KMS-11 (cell line): ENCODE data around the gene DENND4B.

ENCODE experiments used
- H2AFZ ChIP-seq: fragments of 200-600 bp; sonication (generic); 2 replicates; pipeline ENCODE4 v1.6.1; 2016; ENCODE audit warnings: antibody characterized with exemption, mixed run types, low read depth
- H3K27ac ChIP-seq: fragments of 200-600 bp; sonication (generic); 2 replicates; pipeline ENCODE4 v1.6.1; 2016; ENCODE audit warnings: mild to moderate bottlenecking, mixed run types
- H3K27me3 ChIP-seq: fragments of 200-600 bp; sonication (generic); 2 replicates; pipeline ENCODE4 v1.6.1; 2017; ENCODE audit warnings: mild to moderate bottlenecking, low read depth, mixed run types, moderate library complexity; ENCODE audit not compliant: insufficient read depth
- H3K36me3 ChIP-seq: fragments of 200-600 bp; sonication (generic); 2 replicates; pipeline ENCODE4 v1.6.1; 2017; ENCODE audit warnings: mild to moderate bottlenecking, mixed run types; ENCODE audit not compliant: insufficient read depth
- H3K4me1 ChIP-seq: fragments of 200-600 bp; sonication (generic); 2 replicates; pipeline ENCODE4 v1.6.1; 2016; ENCODE audit warnings: mild to moderate bottlenecking, low read depth, mixed run types; ENCODE audit not compliant: poor library complexity, severe bottlenecking
- H3K4me2 ChIP-seq: fragments of 200-600 bp; sonication (generic); 2 replicates; pipeline ENCODE4 v1.7.0; 2016; ENCODE audit warnings: mild to moderate bottlenecking, mixed run types
- H3K4me3 ChIP-seq: fragments of 200-600 bp; sonication (generic); IDR thresholded peaks from 2 replicates; pipeline ENCODE4 v1.6.1; 2017; ENCODE audit warnings: low read depth, low read length, mixed read lengths; ENCODE audit not compliant: insufficient read depth
- H3K79me2 ChIP-seq: fragments of 200-600 bp; sonication (generic); 2 replicates; pipeline ENCODE4 v1.6.1; 2016; ENCODE audit warnings: low read depth, mixed run types; ENCODE audit not compliant: insufficient read depth
- H3K9ac ChIP-seq: fragments of 200-600 bp; sonication (generic); 2 replicates; pipeline ENCODE4 v1.6.1; 2016; ENCODE audit warnings: mild to moderate bottlenecking, mixed run types
- H4K20me1 ChIP-seq: fragments of 200-600 bp; sonication (generic); 2 replicates; pipeline ENCODE4 v1.6.1; 2016; ENCODE audit warnings: mild to moderate bottlenecking, mixed run types; ENCODE audit not compliant: insufficient read depth
- TF ChIP-seq, protein P1 (sequence below): fragments of 200-600 bp; sonication (generic); conservative IDR thresholded peaks from 2 replicates; pipeline ENCODE4 v1.6.1; 2017; ENCODE audit warnings: low read depth, mild to moderate bottlenecking, antibody characterized with exemption, low read length, moderate library complexity, mixed read lengths

DENND4B gene

DNA sequence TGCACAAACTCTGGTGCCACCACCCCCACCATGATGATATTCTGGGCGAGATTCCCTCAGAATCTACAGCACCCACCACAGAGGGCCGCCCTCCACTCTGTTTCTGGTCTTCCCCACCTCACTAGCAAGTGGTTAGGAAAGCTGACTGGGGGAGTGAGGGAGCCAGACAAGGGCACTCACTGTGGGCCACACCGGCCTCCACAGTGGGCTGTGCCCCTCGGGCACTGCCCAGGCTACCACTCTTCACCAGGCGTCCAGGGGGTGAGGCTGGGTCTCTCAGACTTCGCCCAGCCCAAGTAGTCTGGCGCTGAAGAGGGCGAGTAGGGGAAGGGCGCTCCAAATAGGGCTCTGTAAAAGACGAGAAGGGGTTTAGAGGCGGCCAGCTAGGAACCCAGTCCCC lies 12.6 kb downstream of the DENND4B start:
- H4K20me1 ChIP-seq, result no peaks in the 10 kb centered on the region
- H3K4me3 ChIP-seq, result no peak overlapping the region
- no peaks in the 10 kb centered on the region for H3K36me3 ChIP-seq

GRCh38 chr1:153933430-153933829 lies 13.1 kb downstream of the DENND4B start:
- H3K9ac ChIP-seq, result no peak overlapping the region
- H2AFZ ChIP-seq, result no peak overlapping the region
- no peak overlapping the region for H3K27ac ChIP-seq
- H4K20me1 ChIP-seq, result no peaks in the 10 kb centered on the region
- no peaks in the 10 kb centered on the region for H3K79me2 ChIP-seq
- no peaks in the 10 kb centered on the region for H3K36me3 ChIP-seq
- no peaks in the 10 kb centered on the region for H3K27me3 ChIP-seq
- H3K4me2 ChIP-seq, result no peak overlapping the region
- no peaks in the 10 kb centered on the region for H3K4me1 ChIP-seq
- H3K4me3 ChIP-seq, result no peak overlapping the region
- TF ChIP-seq, protein P1, sequence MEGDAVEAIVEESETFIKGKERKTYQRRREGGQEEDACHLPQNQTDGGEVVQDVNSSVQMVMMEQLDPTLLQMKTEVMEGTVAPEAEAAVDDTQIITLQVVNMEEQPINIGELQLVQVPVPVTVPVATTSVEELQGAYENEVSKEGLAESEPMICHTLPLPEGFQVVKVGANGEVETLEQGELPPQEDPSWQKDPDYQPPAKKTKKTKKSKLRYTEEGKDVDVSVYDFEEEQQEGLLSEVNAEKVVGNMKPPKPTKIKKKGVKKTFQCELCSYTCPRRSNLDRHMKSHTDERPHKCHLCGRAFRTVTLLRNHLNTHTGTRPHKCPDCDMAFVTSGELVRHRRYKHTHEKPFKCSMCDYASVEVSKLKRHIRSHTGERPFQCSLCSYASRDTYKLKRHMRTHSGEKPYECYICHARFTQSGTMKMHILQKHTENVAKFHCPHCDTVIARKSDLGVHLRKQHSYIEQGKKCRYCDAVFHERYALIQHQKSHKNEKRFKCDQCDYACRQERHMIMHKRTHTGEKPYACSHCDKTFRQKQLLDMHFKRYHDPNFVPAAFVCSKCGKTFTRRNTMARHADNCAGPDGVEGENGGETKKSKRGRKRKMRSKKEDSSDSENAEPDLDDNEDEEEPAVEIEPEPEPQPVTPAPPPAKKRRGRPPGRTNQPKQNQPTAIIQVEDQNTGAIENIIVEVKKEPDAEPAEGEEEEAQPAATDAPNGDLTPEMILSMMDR, result no peak

More for the DNA sequence above, 12.6 kb downstream of the DENND4B start:
- no peak overlapping the region for H3K9ac ChIP-seq
- H3K27me3 ChIP-seq, result no peaks in the 10 kb centered on the region
- no peaks in the 10 kb centered on the region for H3K79me2 ChIP-seq
- no peaks in the 10 kb centered on the region for H3K4me1 ChIP-seq
- TF ChIP-seq, protein P1, result no peak
- H3K27ac ChIP-seq, result no peak overlapping the region
- H2AFZ ChIP-seq, result no peak overlapping the region
- no peak overlapping the region for H3K4me2 ChIP-seq

- Histone ChIP-seq H3K36me3 (no peaks in the 10 kb centered on the region), H3K4me3 (no peak overlapping the region), H3K27ac (no peak overlapping the region), H3K9ac (no peak overlapping the region), H3K27me3 (no peaks in the 10 kb centered on the region), H3K4me1 (no peaks in the 10 kb centered on the region), H2AFZ (no peak overlapping the region), H4K20me1 (no peaks in the 10 kb centered on the region), H3K4me2 (no peak overlapping the region), H3K79me2 (no peaks in the 10 kb centered on the region)
- TF ChIP-seq, protein P1, result no peak
Observed at GRCh38 chr1:153932156-153933131, 14.1 kb downstream of the DENND4B start.

- Histone ChIP-seq H4K20me1 (no peaks in the 10 kb centered on the region), H3K27ac (no peak overlapping the region), H3K36me3 (no peaks in the 10 kb centered on the region), H2AFZ (no peak overlapping the region), H3K79me2 (no peaks in the 10 kb centered on the region), H3K4me3 (no peak overlapping the region), H3K4me2 (no peak overlapping the region), H3K9ac (no peak overlapping the region), H3K27me3 (no peaks in the 10 kb centered on the region), H3K4me1 (no peaks in the 10 kb centered on the region)
- TF ChIP-seq, protein P1, result peak; percentile 47
Observed at GRCh38 chr1:153929981-153930948, 16.3 kb downstream of the DENND4B start.
